Stimulated activated CD8-positive, alpha-beta memory T cell treated with anti-CD3 and anti-CD28 coated beads, Interleukin-15, amount 100 ng/mL, for 48 hours (primary cell): ENCODE results near the gene SH3PXD2A.

Experiments used
- DNase-seq, 2 donors: peaks; one replicate each; pipeline ENCODE4 v3.0.0-alpha.2; 2020; ENCODE audit warnings: low read depth in 2 of 2

Gene SH3PXD2A

GRCh38 chr10:103687172-103687571 is 168.2 kb downstream of the SH3PXD2A start:
- no peak for DNase-seq

- peak; percentile 38 to 44 for DNase-seq
These were observed 169.3 kb downstream of the SH3PXD2A start for GRCh38 chr10:103685880-103686669.

GRCh38 chr10:103683851-103684250 is 171.5 kb downstream of the SH3PXD2A start:
- DNase-seq = no peak

GRCh38 chr10:103682631-103683030 is 172.7 kb downstream of the SH3PXD2A start:
- DNase-seq = no peak

- DNase-seq = no peak
These were observed 173.6 kb downstream of the SH3PXD2A start for GRCh38 chr10:103681617-103682399.

- DNase-seq = no peak
These were observed 174.5 kb downstream of the SH3PXD2A start for GRCh38 chr10:103680869-103681236.

GRCh38 chr10:103679096-103679790 is 176.1 kb downstream of the SH3PXD2A start:
- no peak for DNase-seq

GRCh38 chr10:103678178-103678526 is 177.2 kb downstream of the SH3PXD2A start:
- DNase-seq = peak; percentile 61 to 75

GRCh38 chr10:103677486-103678177 is 177.7 kb downstream of the SH3PXD2A start:
- DNase-seq = no peak

- DNase-seq = no peak
These were observed 178.4 kb downstream of the SH3PXD2A start for GRCh38 chr10:103676851-103677417.

GRCh38 chr10:103676058-103676785 is 179.2 kb downstream of the SH3PXD2A start:
- no peak for DNase-seq

- DNase-seq = no peak
These were observed 181.8 kb downstream of the SH3PXD2A start for GRCh38 chr10:103673606-103674005.

- no peak for DNase-seq
These were observed 183.0 kb downstream of the SH3PXD2A start for GRCh38 chr10:103672345-103672744.

- no peak for DNase-seq
These were observed 184.1 kb downstream of the SH3PXD2A start for GRCh38 chr10:103671126-103671895.

- no peak for DNase-seq
These were observed 185.4 kb downstream of the SH3PXD2A start for GRCh38 chr10:103669944-103670343.

- no peak for DNase-seq
These were observed 186.0 kb downstream of the SH3PXD2A start for GRCh38 chr10:103669243-103669929.

- DNase-seq = no peak
These were observed 186.8 kb downstream of the SH3PXD2A start for GRCh38 chr10:103668351-103669242.

GRCh38 chr10:103667356-103667755 is 188.0 kb downstream of the SH3PXD2A start:
- DNase-seq = no peak
